HG02885 (cell line): Measurements from ENCODE around the gene PPP6R2.

Experiments
- ATAC-seq: cut with Tn5 transposase; IDR thresholded peaks from one replicate; pipeline ENCODE4 v1.9.1; 2021; ENCODE audit warnings: mild to moderate bottlenecking; ENCODE audit not compliant: unreplicated experiment, poor library complexity

PPP6R2 gene

GRCh38 chr22:50304528-50305392, 38.4 kb upstream of the PPP6R2 start:
- ATAC-seq = no peak

GRCh38 chr22:50305393-50305922, 37.7 kb upstream of the PPP6R2 start:
- ATAC-seq = no peak

- ATAC-seq = no peak
Observed at GRCh38 chr22:50305923-50306566, 37.1 kb upstream of the PPP6R2 start.

GRCh38 chr22:50306753-50307749, 36.1 kb upstream of the PPP6R2 start, which contains the start of gene PLXNB2:
PLXNB2 (minus strand) TSS chr22:50307646; CDS start chr22:50290584, 17,062 bp downstream.
- peak; percentile 43 for ATAC-seq

GRCh38 chr22:50307890-50308596, 35.1 kb upstream of the PPP6R2 start:
- no peak for ATAC-seq

GRCh38 chr22:50308597-50308935, 34.6 kb upstream of the PPP6R2 start:
- no peak for ATAC-seq

GRCh38 chr22:50308986-50309600, 34.0 kb upstream of the PPP6R2 start:
- ATAC-seq = no peak

GRCh38 chr22:50309601-50309991, 33.5 kb upstream of the PPP6R2 start:
- ATAC-seq = no peak

- ATAC-seq = no peak
Observed at GRCh38 chr22:50310031-50310722, 33.0 kb upstream of the PPP6R2 start.

GRCh38 chr22:50310949-50311444, 32.1 kb upstream of the PPP6R2 start:
- no peak for ATAC-seq

GRCh38 chr22:50311606-50312351, 31.3 kb upstream of the PPP6R2 start:
- no peak for ATAC-seq

GRCh38 chr22:50312371-50312770, 30.8 kb upstream of the PPP6R2 start:
- ATAC-seq = no peak

- ATAC-seq = no peak
Observed at GRCh38 chr22:50313021-50313420, 30.1 kb upstream of the PPP6R2 start.

- no peak for ATAC-seq
Observed at GRCh38 chr22:50313600-50313999, 29.5 kb upstream of the PPP6R2 start.

- no peak for ATAC-seq
Observed at GRCh38 chr22:50314081-50314454, 29.1 kb upstream of the PPP6R2 start.

GRCh38 chr22:50314455-50315288, 28.5 kb upstream of the PPP6R2 start:
- peak; percentile 84 for ATAC-seq
